Brain microvascular endothelial cell (primary cell): ENCODE data around the gene DLG5.

Experiments used
- DNase-seq: peaks from one replicate; pipeline ENCODE4 v3.0.0-alpha.2; 2020
- H3K27ac ChIP-seq: fragments of 250-450 bp; sonication (Bioruptor Pico); 2 replicates; pipeline ENCODE4 v1.5.1; 2020; ENCODE audit warnings: mild to moderate bottlenecking, moderate library complexity
- H3K27me3 ChIP-seq: fragments of 250-450 bp; sonication (Bioruptor Pico); replicated peaks from 2 replicates; pipeline ENCODE4 v1.5.1; 2020; ENCODE audit warnings: mild to moderate bottlenecking
- H3K36me3 ChIP-seq: fragments of 250-450 bp; sonication (Bioruptor Pico); replicated peaks from 2 replicates; pipeline ENCODE4 v1.5.1; 2020; ENCODE audit warnings: mild to moderate bottlenecking
- H3K4me3 ChIP-seq: 2 replicates; pipeline ENCODE4 v1.5.1; 2011; ENCODE audit warnings: low read depth, mild to moderate bottlenecking, control low read depth, low read length, moderate library complexity
- in situ Hi-C: cut with HindIII; loops from 2 replicates; pipeline ENCODE4 v1.10.0; 2017; ENCODE audit warnings: low sequenced_read_pairs, low pct_ligation_motif_present
- TF ChIP-seq, protein P1 (sequence below): IDR thresholded peaks from 2 replicates; pipeline ENCODE4 v1.5.1; 2011; ENCODE audit warnings: low read depth, mild to moderate bottlenecking, moderate library complexity, low read length, control low read depth, inconsistent platforms; ENCODE audit errors: missing control alignments

DLG5 gene

GRCh38 chr10:77846718-77847311 lies 79.7 kb downstream of the DLG5 start:
- TF ChIP-seq, protein P1, sequence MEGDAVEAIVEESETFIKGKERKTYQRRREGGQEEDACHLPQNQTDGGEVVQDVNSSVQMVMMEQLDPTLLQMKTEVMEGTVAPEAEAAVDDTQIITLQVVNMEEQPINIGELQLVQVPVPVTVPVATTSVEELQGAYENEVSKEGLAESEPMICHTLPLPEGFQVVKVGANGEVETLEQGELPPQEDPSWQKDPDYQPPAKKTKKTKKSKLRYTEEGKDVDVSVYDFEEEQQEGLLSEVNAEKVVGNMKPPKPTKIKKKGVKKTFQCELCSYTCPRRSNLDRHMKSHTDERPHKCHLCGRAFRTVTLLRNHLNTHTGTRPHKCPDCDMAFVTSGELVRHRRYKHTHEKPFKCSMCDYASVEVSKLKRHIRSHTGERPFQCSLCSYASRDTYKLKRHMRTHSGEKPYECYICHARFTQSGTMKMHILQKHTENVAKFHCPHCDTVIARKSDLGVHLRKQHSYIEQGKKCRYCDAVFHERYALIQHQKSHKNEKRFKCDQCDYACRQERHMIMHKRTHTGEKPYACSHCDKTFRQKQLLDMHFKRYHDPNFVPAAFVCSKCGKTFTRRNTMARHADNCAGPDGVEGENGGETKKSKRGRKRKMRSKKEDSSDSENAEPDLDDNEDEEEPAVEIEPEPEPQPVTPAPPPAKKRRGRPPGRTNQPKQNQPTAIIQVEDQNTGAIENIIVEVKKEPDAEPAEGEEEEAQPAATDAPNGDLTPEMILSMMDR, result peak; percentile 97
- H3K27ac ChIP-seq, result peak overlapping the region; percentile 0
- H3K27me3 ChIP-seq, result no peaks in the 10 kb centered on the region
- peak; percentile 53 for DNase-seq
- no peak overlapping the region for H3K4me3 ChIP-seq
- H3K36me3 ChIP-seq, result peaks cover 13% of the 10 kb centered on the region
- in situ Hi-C loops, result no loop called here

- peaks cover 19% of the 10 kb centered on the region for H3K36me3 ChIP-seq
- in situ Hi-C loops, result no loop called here
These were observed 81.1 kb downstream of the DLG5 start for GRCh38 chr10:77845451-77845850.

DNA sequence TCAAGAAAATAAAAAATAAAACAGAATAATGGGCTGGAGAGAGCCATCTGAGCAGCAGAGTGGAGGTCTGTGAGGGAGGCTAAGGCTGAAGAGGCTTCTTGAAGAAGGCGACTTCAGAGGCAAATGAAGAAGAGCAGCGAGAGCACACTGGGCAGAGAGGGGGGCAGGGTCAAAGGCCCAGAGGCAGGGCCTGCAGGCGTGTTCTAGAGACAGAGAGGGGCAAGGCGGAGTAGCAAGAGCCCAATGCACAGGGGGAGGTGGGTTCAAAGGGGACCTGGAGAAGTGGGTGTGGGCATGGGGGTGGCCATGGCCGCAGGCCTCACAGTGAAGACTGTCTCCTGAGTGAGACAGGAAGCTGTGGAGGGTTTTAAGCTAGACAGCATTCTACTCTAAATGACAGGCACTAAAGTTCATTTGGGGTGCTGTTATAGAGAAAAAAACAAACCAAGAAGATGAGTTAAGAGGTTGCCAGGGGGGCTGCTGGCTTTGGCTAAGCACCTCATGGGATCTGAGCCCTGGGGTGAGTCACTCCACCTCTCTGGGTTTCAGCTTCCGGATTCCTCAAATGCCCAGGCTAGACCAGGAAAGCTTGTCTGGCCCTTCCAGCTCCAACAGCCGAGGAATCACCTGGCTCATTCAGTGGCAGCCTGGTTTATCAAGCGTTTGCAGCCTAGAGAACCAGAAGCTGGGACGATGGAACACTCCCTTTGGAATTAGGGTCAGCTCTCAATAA lies 81.7 kb downstream of the DLG5 start:
- H3K27ac ChIP-seq, result peak overlapping the region; percentile 60
- peaks cover 19% of the 10 kb centered on the region for H3K36me3 ChIP-seq
- no peak overlapping the region for H3K4me3 ChIP-seq
- TF ChIP-seq, protein P1, result no peak
- H3K27me3 ChIP-seq, result no peaks in the 10 kb centered on the region
- DNase-seq, result peak; percentile 79
- in situ Hi-C loops, result no loop called here

More at GRCh38 chr10:77845451-77845850, 81.1 kb downstream of the DLG5 start:
- no peak for DNase-seq
- Histone ChIP-seq H3K27me3 (no peaks in the 10 kb centered on the region), H3K4me3 (no peak overlapping the region), H3K27ac (peak overlapping the region; percentile 60)
- TF ChIP-seq, protein P1, result no peak

DNA sequence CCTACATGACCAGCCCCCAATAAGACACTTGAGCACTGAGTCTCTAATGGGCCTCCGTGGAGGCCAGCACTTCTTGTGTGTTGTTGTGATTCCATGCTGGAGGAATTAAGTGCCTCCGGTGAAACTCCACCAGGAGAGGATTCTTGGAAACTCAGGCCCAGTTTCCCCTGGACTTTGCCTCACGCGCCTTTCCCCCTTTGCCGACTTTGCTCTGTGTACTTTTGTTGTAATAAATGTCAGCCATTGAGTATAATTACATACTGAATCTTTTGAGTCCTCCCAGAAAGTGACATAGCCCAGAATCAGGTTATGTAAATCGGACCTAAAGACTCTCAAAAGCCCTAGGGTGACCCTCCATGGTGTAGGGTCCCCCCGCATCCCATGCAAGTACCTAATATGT lies 82.4 kb downstream of the DLG5 start:
- Histone ChIP-seq H3K27ac (no peak overlapping the region), H3K27me3 (no peaks in the 10 kb centered on the region), H3K36me3 (peaks cover 19% of the 10 kb centered on the region), H3K4me3 (no peak overlapping the region)
- in situ Hi-C loops, result no loop called here
- TF ChIP-seq, protein P1, result no peak
- no peak for DNase-seq

DNA sequence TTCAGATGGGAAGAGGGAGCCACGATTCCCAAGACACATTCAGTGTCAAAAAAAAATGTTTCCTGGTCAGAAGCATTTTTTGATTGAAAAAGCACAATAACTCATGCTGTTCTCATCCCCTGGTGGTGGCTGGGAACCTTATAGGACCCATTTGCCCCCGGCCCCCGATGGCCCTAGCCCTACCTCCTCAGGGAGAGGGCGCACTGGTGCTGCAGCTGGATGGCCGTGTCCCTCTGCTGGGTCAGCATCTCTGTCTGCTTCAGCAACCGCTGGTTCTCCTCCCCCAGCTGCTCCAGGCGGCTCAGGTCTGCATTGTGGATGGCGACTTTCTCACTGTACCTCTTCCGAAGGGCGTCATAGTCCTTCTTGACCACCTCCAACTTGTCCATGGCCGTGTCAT lies 83.3 kb downstream of the DLG5 start:
- H3K36me3 ChIP-seq, result peaks cover 19% of the 10 kb centered on the region
- in situ Hi-C loops, result no loop called here

More for the DNA sequence above, 83.3 kb downstream of the DLG5 start:
- H3K27ac ChIP-seq, result no peak overlapping the region
- no peak overlapping the region for H3K4me3 ChIP-seq
- no peaks in the 10 kb centered on the region for H3K27me3 ChIP-seq
- DNase-seq, result no peak
- TF ChIP-seq, protein P1, result no peak
